Mesenchymal stem cell (in vitro differentiated cells and primary cell): ENCODE results near the gene BRCA2.
A peak's percentile ranks its signal among the peaks of the same experiment; 100 is the strongest.

Source experiments
- DNase-seq: peaks from one replicate; pipeline ENCODE4 v3.0.0-alpha.2; 2013
- H2AFZ ChIP-seq: one replicate; pipeline ENCODE4 v1.6.1; 2013; ENCODE audit warnings: low read depth, mild to moderate bottlenecking, control low read depth, inconsistent platforms, low read length, moderate library complexity
- H2AK5ac ChIP-seq: 2 replicates; pipeline ENCODE4 v1.6.1; 2013; ENCODE audit warnings: low read length, moderate library complexity, mild to moderate bottlenecking, inconsistent platforms; ENCODE audit not compliant: severe bottlenecking
- H2BK120ac ChIP-seq: one replicate; pipeline ENCODE4 v1.6.1; 2013; ENCODE audit warnings: low read depth, mild to moderate bottlenecking, inconsistent platforms, low read length, moderate library complexity
- H2BK12ac ChIP-seq, 2 experiments: one replicate each; pipeline ENCODE4 v1.6.1; 2013; ENCODE audit warnings: inconsistent platforms in 2 of 2, low read length in 2 of 2, mild to moderate bottlenecking in 2 of 2, moderate library complexity in 2 of 2, control low read depth in 1 of 2
- H2BK15ac ChIP-seq: one replicate; pipeline ENCODE4 v1.6.1; 2013; ENCODE audit warnings: mild to moderate bottlenecking, low read depth, inconsistent platforms; ENCODE audit not compliant: poor library complexity, severe bottlenecking
- H2BK5ac ChIP-seq: 2 replicates; pipeline ENCODE4 v1.6.1; 2013; ENCODE audit warnings: low read depth, mild to moderate bottlenecking, low read length, control low read depth, inconsistent platforms; ENCODE audit not compliant: poor library complexity, severe bottlenecking
- H3K14ac ChIP-seq, 2 experiments: one replicate each; pipeline ENCODE4 v1.6.1; 2013; ENCODE audit warnings: inconsistent platforms in 2 of 2, low read length in 2 of 2, control low read depth in 1 of 2, mild to moderate bottlenecking in 1 of 2, moderate library complexity in 1 of 2
- H3K18ac ChIP-seq, 2 experiments: one replicate each; pipeline ENCODE4 v1.6.1; 2013; ENCODE audit warnings: inconsistent platforms in 2 of 2, low read length in 2 of 2, control low read depth in 1 of 2, low read depth in 1 of 2, mild to moderate bottlenecking in 1 of 2
- H3K23ac ChIP-seq, 2 experiments: one replicate each; pipeline ENCODE4 v1.6.1; 2013; ENCODE audit warnings: inconsistent platforms in 2 of 2, low read length in 2 of 2, mild to moderate bottlenecking in 2 of 2, moderate library complexity in 2 of 2, control low read depth in 1 of 2
- H3K27ac ChIP-seq: 2 replicates; pipeline ENCODE4 v1.5.1; 2013; ENCODE audit warnings: mild to moderate bottlenecking, moderate library complexity, low read length, control low read depth, inconsistent platforms; ENCODE audit not compliant: poor library complexity, severe bottlenecking
- H3K27me3 ChIP-seq, 2 experiments: 2 replicates each; pipeline versions ENCODE4 v1.6.1 to v1.7.0; 2013; ENCODE audit warnings: low read length in 2 of 2, mild to moderate bottlenecking in 2 of 2, moderate library complexity in 2 of 2, control low read depth in 1 of 2, inconsistent platforms in 1 of 2; ENCODE audit not compliant: control insufficient read depth in 1 of 2, insufficient read depth in 1 of 2
- H3K36me3 ChIP-seq, 2 experiments: 2 replicates each; pipeline versions ENCODE4 v1.6.1 to v1.7.0; 2013; ENCODE audit warnings: low read length in 2 of 2, control low read depth in 1 of 2, inconsistent platforms in 1 of 2, low read depth in 1 of 2, mild to moderate bottlenecking in 1 of 2; ENCODE audit not compliant: insufficient read depth in 2 of 2, control insufficient read depth in 1 of 2
- H3K4ac ChIP-seq, 2 experiments: one replicate each; pipeline ENCODE4 v1.6.1; 2013; ENCODE audit warnings: inconsistent platforms in 2 of 2, low read length in 2 of 2, mild to moderate bottlenecking in 2 of 2, moderate library complexity in 2 of 2, control low read depth in 1 of 2, low read depth in 1 of 2
- H3K4me1 ChIP-seq: 2 replicates; pipeline ENCODE4 v1.6.1; 2013; ENCODE audit warnings: low read depth, low read length, control low read depth; ENCODE audit not compliant: control insufficient read depth, insufficient read depth
- H3K4me2 ChIP-seq: 2 replicates; pipeline ENCODE4 v1.6.1; 2013; ENCODE audit warnings: low read length, mild to moderate bottlenecking, inconsistent platforms; ENCODE audit not compliant: poor library complexity, severe bottlenecking
- H3K4me3 ChIP-seq, 2 experiments: 2 replicates each; pipeline versions ENCODE4 v1.5.1 to v1.7.0; 2013; ENCODE audit warnings: low read length in 2 of 2, mild to moderate bottlenecking in 2 of 2, control low read depth in 1 of 2, low read depth in 1 of 2; ENCODE audit not compliant: insufficient read depth in 1 of 2
- H3K79me1 ChIP-seq: replicated peaks from 2 replicates; pipeline ENCODE4 v1.6.1; 2013; ENCODE audit warnings: mild to moderate bottlenecking, control low read depth, low read length, inconsistent platforms; ENCODE audit not compliant: poor library complexity, severe bottlenecking
- H3K9ac ChIP-seq: 2 replicates; pipeline ENCODE4 v1.7.0; 2013; ENCODE audit warnings: mild to moderate bottlenecking, low read length, moderate library complexity
- H3K9me3 ChIP-seq: 2 replicates; pipeline ENCODE4 v1.7.0; 2013; ENCODE audit warnings: mild to moderate bottlenecking, low read length; ENCODE audit not compliant: control insufficient read depth
- H4K8ac ChIP-seq: one replicate; pipeline ENCODE4 v1.6.1; 2013; ENCODE audit warnings: inconsistent platforms, mild to moderate bottlenecking, low read length, moderate library complexity
- H4K91ac ChIP-seq: one replicate; pipeline ENCODE4 v1.6.1; 2013; ENCODE audit warnings: mild to moderate bottlenecking, low read length, inconsistent platforms
- WGBS: methylation state at CpG from one replicate; pipeline ENCODE4 v1.1.7; 2013; ENCODE audit warnings: mixed read lengths; 5-methylcytosine and 5-hydroxymethylcytosine counted together

The BRCA2 gene

DNA sequence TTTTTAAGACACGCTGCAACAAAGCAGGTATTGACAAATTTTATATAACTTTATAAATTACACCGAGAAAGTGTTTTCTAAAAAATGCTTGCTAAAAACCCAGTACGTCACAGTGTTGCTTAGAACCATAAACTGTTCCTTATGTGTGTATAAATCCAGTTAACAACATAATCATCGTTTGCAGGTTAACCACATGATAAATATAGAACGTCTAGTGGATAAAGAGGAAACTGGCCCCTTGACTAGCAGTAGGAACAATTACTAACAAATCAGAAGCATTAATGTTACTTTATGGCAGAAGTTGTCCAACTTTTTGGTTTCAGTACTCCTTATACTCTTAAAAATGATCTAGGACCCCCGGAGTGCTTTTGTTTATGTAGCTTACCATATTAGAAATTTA, 1.2 kb downstream of the BRCA2 start:
- peak overlapping the region in 1 of 2 experiments; percentile 90 for H3K4me3 ChIP-seq
- 59% methylated on average over 3 of the region's 6 CpGs for WGBS
- H2BK12ac ChIP-seq: no peak overlapping the region
- H3K4ac ChIP-seq: no peak overlapping the region
- H3K18ac ChIP-seq: no peak overlapping the region
- H2BK120ac ChIP-seq: no peak overlapping the region
- H3K9me3 ChIP-seq: no peaks in the 10 kb centered on the region
- H2BK15ac ChIP-seq: no peak overlapping the region
- no peak overlapping the region for H4K91ac ChIP-seq
- H3K4me2 ChIP-seq: no peak overlapping the region
- no peak overlapping the region for H3K14ac ChIP-seq
- no peak overlapping the region for H3K27ac ChIP-seq
- peak overlapping the region; percentile 98 for H3K9ac ChIP-seq
- H2BK5ac ChIP-seq: no peak overlapping the region
- no peaks in the 10 kb centered on the region for H3K36me3 ChIP-seq
- H3K79me1 ChIP-seq: no peaks in the 10 kb centered on the region
- H3K4me1 ChIP-seq: no peaks in the 10 kb centered on the region
- H3K23ac ChIP-seq: no peak overlapping the region
- H2AK5ac ChIP-seq: no peak overlapping the region
- DNase-seq: peak; percentile 13
- H2AFZ ChIP-seq: no peak overlapping the region
- H3K27me3 ChIP-seq: no peaks in the 10 kb centered on the region
- no peak overlapping the region for H4K8ac ChIP-seq

DNA sequence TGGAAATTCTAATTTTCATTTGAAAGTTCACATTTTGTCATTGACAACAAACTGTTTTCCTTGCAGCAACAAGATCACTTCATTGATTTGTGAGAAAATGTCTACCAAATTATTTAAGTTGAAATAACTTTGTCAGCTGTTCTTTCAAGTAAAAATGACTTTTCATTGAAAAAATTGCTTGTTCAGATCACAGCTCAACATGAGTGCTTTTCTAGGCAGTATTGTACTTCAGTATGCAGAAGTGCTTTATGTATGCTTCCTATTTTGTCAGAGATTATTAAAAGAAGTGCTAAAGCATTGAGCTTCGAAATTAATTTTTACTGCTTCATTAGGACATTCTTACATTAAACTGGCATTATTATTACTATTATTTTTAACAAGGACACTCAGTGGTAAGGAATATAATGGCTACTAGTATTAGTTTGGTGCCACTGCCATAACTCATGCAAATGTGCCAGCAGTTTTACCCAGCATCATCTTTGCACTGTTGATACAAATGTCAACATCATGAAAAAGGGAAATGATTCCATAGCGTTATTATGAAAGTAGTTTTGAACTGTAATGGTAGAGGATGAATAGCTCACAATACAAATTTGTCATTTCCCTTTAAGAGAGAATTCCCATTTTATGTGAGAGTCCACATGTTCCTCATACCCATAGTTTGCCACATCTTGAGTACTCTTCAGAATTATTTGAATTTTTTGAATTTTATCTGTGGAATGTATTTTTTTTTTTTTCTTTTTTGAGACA, 2.6 kb downstream of the BRCA2 start:
- no peaks in the 10 kb centered on the region for H3K27me3 ChIP-seq
- H2AK5ac ChIP-seq: no peak overlapping the region
- no peak overlapping the region for H3K18ac ChIP-seq

DNA sequence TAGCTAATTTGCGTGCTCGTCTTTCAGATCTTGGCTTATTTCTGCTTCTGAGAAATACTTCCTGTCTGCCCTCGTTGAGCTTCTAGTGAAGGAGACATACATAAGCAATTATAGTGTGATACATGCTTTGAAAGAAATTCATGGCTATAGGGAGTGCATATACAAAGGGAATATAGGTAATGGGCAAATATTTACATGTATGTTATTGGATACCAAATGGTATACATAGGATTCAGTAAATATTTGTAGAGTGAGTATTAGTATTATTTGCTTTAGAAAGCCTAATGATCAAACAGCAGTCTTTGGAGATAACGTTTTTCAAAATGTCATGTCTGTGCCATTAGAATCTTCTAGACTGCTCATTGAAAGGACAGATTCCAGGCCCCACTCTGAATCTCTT, 5.2 kb downstream of the BRCA2 start:
- DNase-seq: no peak
- Histone ChIP-seq H2BK12ac (no peak overlapping the region), H3K14ac (no peak overlapping the region), H3K36me3 (no peaks in the 10 kb centered on the region), H3K9ac (no peak overlapping the region), H3K4ac (no peak overlapping the region), H3K23ac (no peak overlapping the region), H3K4me2 (no peak overlapping the region), H3K4me1 (no peaks in the 10 kb centered on the region), H2AFZ (no peak overlapping the region), H4K8ac (no peak overlapping the region), H3K79me1 (peaks cover 2% of the 10 kb centered on the region), H3K27me3 (no peaks in the 10 kb centered on the region), H2BK15ac (no peak overlapping the region), H4K91ac (no peak overlapping the region), H2BK120ac (no peak overlapping the region), H2BK5ac (no peak overlapping the region), H3K18ac (no peak overlapping the region), H3K4me3 (no peak overlapping the region), H3K27ac (no peak overlapping the region), H3K9me3 (no peaks in the 10 kb centered on the region), H2AK5ac (no peak overlapping the region)
- 94% methylated on average over 4 of the region's 4 CpGs for WGBS

More for the DNA sequence above, 2.6 kb downstream of the BRCA2 start:
- Histone ChIP-seq H2BK120ac (no peak overlapping the region), H3K4ac (no peak overlapping the region), H2BK15ac (no peak overlapping the region), H2BK12ac (no peak overlapping the region), H3K27ac (no peak overlapping the region), H3K36me3 (no peaks in the 10 kb centered on the region), H3K14ac (no peak overlapping the region), H3K9ac (no peak overlapping the region), H4K91ac (no peak overlapping the region), H3K4me3 (no peak overlapping the region), H2AFZ (no peak overlapping the region), H3K4me2 (no peak overlapping the region), H3K4me1 (no peaks in the 10 kb centered on the region), H3K79me1 (peaks cover 2% of the 10 kb centered on the region), H4K8ac (no peak overlapping the region), H3K9me3 (no peaks in the 10 kb centered on the region), H3K23ac (no peak overlapping the region), H2BK5ac (no peak overlapping the region)
- no peak for DNase-seq
- no CpG with 5 or more reads among the region's 2 CpGs for WGBS

DNA sequence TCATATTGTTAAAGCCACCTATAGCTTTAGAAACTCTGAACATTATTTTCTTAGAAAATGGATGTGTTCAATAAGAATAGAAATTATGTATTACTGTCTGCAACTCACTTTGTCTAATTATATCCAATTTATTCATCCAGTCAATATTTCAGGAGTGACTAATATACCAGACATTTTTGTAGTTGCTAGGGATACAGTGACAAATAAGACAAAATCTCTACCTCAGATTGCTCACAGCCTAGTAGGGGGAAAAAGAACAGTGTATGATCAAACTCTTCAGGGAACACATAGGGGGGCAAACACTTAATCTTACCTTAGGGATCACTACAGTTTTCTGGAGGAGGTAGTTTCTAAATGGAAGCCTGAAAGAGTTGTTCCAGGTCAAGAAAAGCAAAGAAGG, 8.6 kb downstream of the BRCA2 start:
- H2BK12ac ChIP-seq: no peak overlapping the region
- no peak overlapping the region for H2BK15ac ChIP-seq
- H3K4ac ChIP-seq: no peak overlapping the region
- no peaks in the 10 kb centered on the region for H3K36me3 ChIP-seq
- no peak overlapping the region for H3K4me2 ChIP-seq
- peaks cover 2% of the 10 kb centered on the region for H3K79me1 ChIP-seq
- H4K8ac ChIP-seq: no peak overlapping the region
- H4K91ac ChIP-seq: no peak overlapping the region
- no peaks in the 10 kb centered on the region for H3K27me3 ChIP-seq
- no peak overlapping the region for H3K4me3 ChIP-seq
- H2AK5ac ChIP-seq: no peak overlapping the region
- H3K9ac ChIP-seq: peak overlapping the region; percentile 85
- H2BK5ac ChIP-seq: no peak overlapping the region
- H2AFZ ChIP-seq: no peak overlapping the region
- H3K18ac ChIP-seq: no peak overlapping the region
- H3K9me3 ChIP-seq: no peaks in the 10 kb centered on the region
- no peak overlapping the region for H3K23ac ChIP-seq
- no peak overlapping the region for H3K27ac ChIP-seq
- H3K4me1 ChIP-seq: no peaks in the 10 kb centered on the region
- H2BK120ac ChIP-seq: no peak overlapping the region
- peak; percentile 73 for DNase-seq
- no peak overlapping the region for H3K14ac ChIP-seq
